8988T (cell line): ENCODE data around the gene MIEF1.

Source experiments
- DNase-seq: peaks from one replicate; pipeline ENCODE4 v3.0.0; 2011

Gene MIEF1

DNA sequence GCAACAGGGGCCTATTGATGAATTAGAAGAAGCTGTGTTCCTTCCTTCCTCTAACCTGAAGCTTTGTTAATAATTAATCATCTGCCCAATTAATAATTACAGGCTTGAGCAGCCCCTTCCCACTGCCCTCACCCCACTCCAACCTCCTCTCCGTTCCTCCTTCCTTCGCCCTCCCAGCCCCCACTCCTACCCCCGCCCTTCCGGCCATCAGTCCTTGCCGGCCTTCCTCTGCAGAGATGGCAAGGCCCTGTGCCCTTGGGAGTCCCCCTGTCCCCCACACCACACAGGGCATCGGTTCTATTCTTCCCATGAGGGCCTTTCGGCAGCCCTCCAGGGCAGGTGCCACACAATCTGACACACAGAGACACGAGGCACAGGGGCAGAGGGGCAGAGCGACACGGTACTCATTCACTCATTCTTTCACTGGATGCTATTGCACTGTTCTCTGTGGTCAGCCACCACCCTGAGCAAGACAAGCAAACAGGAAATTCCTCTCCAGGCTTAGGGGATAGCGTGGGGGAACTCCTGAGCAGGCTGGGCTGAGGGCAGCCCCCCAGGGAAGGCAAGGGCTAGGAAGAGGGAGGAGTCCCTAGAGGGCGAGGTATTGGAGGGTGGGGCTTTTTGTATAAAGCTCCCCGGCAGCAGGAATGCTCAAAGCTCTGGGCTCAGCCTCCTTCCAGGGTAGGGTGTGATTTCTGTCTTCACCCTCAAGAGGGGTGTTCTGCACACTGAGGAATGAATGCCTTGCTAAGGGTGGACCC is 30.5 kb upstream of the MIEF1 start:
- no peak for DNase-seq

DNA sequence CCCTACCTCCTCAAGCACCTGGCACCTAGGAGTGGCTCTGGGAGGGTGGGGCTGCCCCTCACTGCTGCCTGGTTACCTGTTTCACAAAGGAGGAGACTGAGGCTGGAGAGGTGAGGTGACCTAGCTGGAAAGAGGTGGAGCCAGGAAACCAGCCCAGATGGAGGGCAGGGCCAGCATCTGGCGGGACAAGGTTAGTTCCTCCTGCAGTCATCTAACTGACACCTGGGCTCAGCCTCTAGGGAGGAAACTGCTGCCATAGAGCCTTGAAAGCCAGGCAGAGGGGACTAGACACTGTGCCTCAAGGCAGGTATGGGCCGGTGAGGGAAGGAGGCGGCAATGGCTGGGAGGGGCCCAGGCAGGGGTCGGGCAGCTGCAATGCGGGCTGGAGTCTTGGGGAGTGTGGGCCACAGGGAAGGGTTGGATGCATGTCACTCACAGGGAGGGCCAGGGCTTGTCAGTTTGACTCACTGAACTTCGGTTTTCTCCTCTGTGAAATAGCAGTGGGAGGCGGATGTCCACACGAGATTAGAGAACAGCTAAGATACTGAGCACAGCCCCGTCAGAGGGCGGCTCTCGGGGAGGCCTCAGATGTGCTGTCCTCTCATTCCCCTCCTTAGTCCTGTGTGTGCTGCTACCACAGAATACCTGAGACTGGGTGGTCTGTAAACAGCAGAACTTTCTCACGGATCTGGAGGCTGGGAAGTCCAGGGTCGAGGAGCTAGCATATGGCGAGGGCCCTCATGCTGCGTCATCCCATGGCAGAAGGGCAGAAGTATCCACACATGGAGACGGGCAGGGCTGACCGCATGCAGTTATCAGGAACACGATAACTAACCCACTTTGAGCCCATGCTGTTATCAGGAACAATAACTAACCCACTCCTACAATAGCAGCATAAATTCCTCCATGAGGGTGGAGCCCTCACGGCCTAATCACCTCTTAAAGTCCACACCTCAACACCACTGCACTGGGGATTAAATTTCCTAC is 29.2 kb upstream of the MIEF1 start:
- no peak for DNase-seq

DNA sequence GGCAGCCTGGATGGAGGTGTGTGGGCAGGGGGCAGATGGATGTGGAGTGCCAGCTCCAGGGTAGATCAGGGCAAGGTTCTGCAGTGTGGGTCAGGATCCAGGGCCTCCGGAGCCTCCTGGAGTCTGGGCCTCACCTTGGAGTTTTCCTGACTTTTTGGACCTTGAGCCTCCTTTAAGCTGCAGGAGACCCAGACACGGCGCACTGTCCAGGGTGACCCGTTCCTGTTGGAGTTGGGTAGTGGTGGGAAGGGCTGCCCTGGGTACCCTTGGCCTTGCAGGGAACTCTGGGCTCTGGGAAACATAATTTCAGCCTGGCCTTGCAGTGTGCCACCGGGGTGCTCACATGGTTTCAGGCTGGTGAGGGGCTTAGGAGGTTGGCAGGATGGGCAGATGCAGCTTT is 28.2 kb upstream of the MIEF1 start:
- no peak for DNase-seq

DNA sequence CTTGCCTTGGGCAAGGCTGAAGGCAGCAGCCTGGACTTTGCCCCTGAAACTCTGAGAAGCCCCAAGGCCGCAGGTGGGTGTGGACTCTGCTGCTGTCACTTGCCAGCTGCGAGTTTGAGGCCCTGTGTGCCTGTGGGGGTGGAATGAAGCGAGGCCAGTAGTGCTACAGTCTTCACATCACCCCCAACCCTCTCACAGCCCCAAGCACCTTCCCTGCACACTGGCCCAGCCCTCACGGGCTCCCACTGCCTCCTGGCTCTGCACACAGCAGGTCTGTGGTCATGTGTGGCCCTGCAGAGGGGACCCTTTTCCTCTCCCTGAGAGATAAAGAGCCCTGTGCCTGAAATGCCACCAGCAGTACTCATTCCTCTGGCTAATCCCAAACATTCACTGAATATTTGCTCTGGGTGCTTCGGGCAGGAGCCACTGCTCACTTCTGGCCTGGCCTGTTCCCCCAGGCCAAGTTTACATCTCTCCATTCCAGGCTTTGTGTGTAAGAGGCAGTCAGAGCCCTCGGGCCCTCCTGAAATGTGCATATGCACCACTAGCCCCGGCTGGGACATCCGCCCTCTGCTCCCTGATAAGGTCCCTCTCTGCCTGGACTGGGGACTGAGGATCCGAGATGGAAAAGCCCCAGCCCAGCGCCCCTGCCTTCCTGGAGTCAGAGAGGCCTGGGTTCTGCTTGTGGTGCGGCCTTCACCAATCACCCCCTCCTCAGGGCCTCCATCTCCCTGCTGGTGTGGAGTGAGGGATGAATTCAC is 27.6 kb upstream of the MIEF1 start:
- DNase-seq = no peak

DNA sequence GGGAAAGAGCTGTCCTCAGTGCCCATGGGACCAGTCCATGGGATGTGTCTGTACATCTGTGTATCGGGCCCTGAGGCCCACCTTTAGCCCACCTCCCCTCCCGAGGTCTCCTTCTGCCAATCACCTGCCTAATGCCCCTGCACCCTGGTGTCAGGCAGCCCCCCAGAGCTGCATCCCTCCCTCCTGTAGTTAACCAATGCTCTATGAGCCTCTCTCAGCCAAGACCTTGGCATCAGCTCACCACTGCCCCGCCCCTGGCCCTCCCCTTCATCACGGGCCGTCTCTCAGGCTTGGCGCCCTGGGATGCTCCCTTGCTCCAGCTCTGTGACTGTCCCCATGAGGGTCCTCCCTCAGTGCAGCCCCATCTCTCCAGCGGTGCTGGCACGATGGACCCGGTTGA is 26.8 kb upstream of the MIEF1 start:
- DNase-seq = no peak

DNA sequence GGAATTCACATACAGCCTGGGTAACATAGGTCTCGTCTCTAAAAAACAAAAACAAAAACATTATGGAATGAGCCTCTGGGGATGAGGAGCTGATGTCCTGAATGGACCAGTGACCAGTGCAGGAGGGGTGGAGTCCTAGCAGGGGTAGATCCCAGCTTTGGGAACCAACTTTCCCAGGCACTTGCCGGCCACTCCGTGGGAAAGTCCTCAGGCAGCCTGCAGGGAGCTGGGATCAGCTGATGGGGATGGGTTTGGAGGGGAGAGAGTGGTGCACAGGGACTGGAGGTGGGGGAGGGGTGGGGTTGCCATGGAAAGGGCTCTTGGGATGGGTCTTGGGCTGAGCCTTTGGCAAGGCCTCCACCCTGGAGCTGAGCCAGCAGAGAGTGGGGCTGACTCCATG is 26.2 kb upstream of the MIEF1 start:
- DNase-seq = no peak

DNA sequence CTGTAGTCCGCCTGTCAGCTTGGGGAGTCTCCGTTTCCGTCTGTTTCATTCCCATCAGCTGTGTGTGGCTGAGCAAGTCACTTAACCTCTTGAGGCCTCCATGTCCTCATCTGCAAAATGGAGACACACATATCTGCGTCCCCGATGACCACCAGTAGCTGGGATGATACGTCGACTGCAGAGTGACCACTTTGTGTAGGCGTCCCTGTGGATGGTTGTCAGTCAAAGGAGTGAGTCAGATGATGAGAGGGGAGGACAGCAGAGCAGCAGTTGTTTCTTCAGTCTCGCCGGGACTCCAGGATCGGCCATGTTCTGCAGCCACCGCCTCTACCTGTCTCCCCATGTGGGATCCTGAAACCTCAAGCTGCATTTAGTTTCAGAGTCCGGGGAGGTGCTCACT is 25.4 kb upstream of the MIEF1 start:
- no peak for DNase-seq

DNA sequence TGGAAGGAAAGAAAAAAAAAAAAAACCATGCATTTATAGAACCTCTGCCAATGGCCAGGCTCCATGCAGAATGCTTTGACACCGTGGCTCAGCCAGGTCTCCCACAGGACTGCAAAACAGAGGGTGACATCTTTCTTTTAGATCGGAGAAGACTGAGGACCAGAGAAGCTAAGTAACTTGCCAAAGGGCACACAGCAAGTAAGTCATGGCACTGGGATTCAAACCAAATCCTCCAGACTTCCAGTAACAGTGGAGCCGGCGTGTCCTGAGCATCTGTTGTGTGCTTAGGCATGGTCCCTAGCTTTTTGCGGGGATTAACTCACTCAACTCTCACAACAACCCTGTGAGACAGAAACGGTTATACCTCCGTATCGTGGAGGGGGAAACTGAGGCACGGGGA is 24.5 kb upstream of the MIEF1 start:
- DNase-seq = no peak

DNA sequence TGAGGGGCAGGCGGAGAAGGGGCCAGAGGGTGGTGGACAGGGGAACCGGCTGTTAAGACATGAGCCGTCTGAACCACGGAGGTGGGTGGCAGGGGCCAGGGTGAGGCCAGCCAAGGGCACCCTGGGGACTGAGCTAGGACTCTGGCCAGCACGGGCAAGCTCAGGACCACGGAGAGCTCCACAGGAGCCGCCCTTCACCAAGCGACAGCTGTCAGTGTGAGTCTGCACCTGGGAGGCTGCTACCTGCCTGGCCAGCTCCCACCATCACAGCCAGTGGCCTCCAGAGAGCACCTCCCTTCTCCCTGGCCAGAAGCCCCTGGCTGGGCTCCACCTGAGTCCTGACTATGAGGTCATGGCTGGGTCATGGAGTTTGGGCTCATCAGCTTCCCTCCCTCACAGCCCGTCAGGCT is 23.6 kb upstream of the MIEF1 start:
- DNase-seq = no peak

DNA sequence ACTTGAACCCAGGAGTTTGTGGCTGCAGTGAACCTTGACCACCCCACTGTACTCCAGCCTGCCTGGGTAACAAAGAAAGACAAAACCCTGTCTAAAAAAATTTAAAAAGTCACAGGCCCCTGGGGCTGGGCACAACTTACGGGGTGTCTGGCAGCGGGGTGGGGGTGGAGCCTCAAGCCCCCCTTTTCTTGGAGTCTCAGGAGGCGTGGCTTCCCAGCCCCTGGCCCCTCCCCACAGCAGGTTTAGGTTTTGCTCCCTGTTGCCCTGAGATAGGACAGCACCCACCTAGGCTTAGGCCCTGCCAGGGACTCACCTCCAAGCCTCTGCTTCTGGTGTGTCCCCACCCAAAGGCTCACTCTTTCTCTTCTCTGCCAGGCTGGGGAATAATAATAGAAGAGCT is 22.8 kb upstream of the MIEF1 start:
- DNase-seq = no peak

DNA sequence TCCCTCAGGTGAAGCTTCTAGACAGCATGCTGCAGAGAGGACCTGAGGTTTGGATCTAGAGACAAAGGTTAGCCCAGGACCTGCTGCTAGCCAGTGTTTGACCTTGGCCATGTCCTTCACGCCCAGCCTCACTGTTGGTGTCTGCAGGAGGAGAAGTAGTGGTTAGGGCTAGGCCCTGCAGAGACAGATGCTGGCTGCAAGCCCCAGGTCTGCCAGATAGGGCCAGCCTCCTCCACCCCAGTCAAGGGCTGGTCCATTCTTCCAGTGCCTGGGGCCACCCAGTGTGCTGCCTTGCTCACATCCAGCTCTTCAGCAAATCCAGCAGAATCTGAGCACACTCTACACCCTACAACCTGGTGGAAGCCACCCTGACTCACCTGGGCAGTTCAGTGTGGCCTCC is 21.5 kb upstream of the MIEF1 start:
- no peak for DNase-seq

DNA sequence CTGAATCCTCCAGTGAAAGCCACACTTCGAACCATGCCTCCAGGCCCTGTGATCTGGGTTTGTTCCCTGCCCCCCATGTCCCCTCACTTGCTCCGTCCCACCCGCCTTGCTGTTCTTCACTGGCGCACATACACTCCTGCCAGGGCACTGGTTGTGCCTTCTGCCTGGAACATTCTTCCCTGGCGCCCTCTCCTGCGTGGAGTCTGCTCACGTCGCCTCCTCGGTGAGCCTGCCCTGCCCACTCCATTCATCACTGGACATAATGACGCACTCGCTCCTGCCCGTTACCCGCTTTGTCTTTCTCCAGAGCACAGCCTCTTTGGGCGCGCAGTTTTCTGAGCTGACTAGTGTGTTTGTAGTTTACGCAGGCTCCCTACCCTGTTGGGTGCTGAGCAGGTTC is 21.0 kb upstream of the MIEF1 start:
- DNase-seq = no peak

DNA sequence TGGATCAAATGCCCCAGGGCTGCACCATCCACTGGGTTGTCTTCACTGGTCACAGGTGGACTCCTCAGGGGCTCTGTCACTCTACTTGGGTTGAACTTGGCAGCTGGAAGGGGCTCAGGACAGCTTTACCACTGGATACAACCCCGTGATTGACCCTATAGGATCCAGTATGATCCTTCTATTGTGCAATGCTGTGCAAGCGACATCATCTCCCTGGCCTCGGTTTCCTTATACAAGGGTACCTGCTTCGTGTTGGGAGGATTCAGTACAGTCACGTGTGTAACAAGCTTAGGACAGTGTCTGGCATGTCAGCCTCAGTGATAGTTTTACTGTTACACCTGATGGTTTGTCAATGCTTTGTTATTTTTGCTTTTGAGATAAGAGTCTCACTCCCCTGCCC is 20.5 kb upstream of the MIEF1 start:
- DNase-seq = no peak

DNA sequence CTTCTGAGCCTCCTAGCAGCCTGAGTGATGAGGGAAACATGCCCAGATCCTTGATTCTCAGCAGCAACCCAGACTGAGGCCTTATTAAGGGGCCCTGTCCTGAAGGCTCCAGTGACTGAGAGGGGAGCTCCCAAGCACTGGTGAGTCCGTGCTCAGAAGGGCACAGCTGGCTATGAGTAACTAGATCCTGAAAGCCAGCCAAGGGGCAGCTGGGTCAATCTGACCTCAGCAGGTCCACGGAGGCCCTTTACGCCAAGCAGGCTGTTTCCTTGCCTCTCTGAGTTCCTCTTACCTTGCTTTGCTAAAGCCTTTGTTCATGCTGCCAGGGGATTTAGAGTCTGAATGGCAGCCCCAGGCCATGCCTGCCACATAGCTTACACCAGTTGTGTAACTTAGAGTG is 19.3 kb upstream of the MIEF1 start:
- DNase-seq = peak; percentile 10

DNA sequence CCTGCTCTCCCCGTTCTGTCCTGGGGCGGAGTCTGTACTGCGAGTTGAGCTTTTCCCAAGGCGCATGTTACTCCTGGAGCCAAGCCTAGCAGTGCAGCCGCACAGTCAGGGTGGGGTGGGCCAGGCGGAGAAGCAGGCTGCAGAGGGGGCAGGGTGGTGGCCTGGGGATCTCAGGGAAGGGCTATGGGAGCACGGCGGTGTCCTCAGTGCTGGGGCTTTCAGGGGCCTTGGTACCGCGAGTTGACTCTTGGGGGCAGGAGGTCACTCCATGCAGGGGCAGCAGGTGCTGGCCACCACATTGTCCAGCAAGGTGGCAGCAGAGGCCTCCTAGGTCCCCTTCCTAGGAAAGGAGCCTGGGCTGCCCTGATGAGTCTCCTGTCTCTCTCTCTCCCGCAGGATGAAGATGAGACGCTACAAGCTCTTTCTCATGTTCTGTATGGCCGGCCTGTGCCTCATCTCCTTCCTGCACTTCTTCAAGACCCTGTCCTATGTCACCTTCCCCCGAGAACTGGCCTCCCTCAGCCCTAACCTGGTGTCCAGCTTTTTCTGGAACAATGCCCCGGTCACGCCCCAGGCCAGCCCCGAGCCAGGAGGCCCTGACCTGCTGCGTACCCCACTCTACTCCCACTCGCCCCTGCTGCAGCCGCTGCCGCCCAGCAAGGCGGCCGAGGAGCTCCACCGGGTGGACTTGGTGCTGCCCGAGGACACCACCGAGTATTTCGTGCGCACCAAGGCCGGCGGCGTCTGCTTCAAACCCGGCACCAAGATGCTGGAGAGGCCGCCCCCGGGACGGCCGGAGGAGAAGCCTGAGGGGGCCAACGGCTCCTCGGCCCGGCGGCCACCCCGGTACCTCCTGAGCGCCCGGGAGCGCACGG is 14.9 kb upstream of the MIEF1 start:
- DNase-seq = peak; percentile 37

DNA sequence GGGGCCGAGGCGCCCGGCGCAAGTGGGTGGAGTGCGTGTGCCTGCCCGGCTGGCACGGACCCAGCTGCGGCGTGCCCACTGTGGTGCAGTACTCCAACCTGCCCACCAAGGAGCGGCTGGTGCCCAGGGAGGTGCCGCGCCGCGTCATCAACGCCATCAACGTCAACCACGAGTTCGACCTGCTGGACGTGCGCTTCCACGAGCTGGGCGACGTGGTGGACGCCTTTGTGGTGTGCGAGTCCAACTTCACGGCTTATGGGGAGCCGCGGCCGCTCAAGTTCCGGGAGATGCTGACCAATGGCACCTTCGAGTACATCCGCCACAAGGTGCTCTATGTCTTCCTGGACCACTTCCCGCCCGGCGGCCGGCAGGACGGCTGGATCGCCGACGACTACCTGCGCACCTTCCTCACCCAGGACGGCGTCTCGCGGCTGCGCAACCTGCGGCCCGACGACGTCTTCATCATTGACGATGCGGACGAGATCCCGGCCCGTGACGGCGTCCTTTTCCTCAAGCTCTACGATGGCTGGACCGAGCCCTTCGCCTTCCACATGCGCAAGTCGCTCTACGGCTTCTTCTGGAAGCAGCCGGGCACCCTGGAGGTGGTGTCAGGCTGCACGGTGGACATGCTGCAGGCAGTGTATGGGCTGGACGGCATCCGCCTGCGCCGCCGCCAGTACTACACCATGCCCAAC is 14.1 kb upstream of the MIEF1 start:
- DNase-seq = peak; percentile 14

DNA sequence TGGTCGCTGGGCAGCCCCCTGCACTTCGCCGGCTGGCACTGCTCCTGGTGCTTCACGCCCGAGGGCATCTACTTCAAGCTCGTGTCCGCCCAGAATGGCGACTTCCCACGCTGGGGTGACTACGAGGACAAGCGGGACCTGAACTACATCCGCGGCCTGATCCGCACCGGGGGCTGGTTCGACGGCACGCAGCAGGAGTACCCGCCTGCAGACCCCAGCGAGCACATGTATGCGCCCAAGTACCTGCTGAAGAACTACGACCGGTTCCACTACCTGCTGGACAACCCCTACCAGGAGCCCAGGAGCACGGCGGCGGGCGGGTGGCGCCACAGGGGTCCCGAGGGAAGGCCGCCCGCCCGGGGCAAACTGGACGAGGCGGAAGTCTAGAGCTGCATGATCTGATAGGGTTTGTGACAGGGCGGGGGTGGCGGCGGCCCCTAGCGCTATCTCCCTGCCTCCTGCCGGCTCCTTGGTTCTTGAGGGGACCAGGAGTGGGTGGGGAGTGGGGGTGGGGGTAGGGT is 13.5 kb upstream of the MIEF1 start:
- DNase-seq = peak; percentile 4

DNA sequence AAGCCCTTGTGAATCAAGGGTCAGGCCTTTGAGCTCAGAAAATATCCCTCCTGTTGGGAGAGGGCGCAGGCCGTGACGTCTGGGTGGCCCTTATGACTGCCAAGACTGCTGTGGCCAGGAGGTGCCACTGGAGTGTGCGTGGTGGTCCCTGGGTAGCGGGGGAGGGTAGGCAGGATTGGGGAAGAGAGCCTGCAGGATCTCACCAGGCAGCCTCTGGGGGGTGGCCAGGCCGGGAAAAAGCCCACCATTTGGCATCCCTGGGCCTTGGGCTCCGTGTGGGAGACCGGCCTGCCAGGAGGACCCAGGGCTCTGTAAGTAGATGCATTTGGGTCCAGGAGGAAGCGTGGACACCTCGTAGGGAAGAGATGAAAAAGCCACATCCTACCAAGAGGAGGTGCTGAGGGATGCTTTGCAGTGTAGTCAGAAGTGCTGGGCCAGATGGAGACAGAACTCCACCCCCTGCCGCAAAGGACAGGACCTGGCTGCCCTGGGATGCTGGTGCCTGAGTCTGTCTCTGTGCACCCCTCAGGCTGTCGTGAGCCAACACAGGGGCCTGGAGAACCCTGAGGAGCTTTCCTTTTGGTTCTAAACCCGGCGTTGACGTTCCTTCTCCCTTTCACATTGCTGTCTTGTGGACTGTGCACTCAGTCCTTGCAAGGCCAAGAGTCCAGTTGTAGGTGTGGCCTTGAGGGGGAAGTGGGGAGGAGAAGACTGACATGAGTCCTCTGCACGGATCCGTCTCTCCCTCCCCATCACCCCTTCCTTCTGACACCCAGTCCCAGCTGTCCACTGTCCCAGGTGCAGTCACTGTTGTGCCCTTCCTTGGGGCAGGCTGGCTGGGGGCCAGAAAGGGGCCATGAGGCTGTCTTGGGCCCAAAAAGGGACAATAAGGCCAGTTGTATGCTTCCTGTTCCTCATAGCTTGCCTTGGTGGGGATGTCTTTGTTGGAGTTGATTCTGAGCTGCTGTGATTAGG is 12.7 kb upstream of the MIEF1 start:
- DNase-seq = peak; percentile 30

DNA sequence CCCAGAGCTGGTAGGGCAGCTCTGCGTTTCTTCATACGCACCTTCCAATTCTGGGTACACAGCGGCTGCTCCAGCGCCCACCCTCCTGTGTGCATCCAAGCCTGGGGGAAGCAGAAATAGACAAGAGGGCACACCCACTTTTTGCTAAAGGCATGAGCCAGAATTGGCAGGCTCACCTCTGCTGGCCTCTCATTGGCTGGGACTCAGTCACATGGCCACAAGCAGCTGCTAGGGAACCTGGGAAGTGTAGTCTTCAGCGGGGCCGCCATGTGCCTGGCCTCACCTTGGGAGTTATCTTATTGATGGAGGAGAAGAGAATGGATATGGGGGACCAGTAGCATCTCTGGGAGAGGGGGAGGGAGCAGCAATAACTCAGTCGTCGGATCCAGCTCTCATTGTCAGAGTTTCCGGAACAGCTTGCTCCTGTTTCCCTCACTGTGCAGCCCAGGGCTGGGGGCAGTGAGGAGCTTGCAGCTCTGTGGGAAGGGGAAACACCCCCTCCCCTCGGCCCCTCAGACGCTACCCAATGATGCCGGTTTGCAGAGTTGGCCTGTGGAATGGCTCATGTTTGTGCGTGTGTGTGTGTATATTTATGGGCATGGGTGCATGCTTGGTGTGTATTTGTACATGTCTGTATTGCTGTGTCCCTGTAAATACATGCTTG is 11.8 kb upstream of the MIEF1 start:
- peak; percentile 96 for DNase-seq
